H1 (cell line): ENCODE measurements around the gene TNNT1. TPM values are rescaled to one million over a fixed set of nuclear protein-coding genes. Genes with fewer than 3 reads are reported as not detected.

ENCODE experiments used
- CTCF ChIA-PET: fragments of 300-600 bp; sonication (Branson Sonifier 250); formaldehyde crosslinking; loops from one replicate; lab custom pipeline; 2021; ENCODE audit not compliant: partially characterized antibody; lab: Charles Lee
- POLR2A ChIA-PET: fragments of 300-600 bp; sonication (Branson Sonifier 250); formaldehyde crosslinking; loops from one replicate; lab custom pipeline; 2021; ENCODE audit warnings: inconsistent platforms; ENCODE audit not compliant: partially characterized antibody; lab: Charles Lee
- DNase-seq, 2 experiments: peaks; one replicate each; pipeline versions ENCODE4 v3.0.0 to v3.0.0-alpha.2; 2010 to 2022; ENCODE audit warnings: low spot score in 2 of 2, low read depth in 1 of 2, mixed read lengths in 1 of 2
- FAIRE-seq: peaks from 2 replicates; lab custom pipeline; 2011; peaks lifted over from hg19 to GRCh38; lab: Jason Lieb, UNC
- H2AFZ ChIP-seq: 2 replicates; pipeline ENCODE4 v1.8.1; 2012; ENCODE audit warnings: low read length, inconsistent platforms
- H2AK5ac ChIP-seq: 2 replicates; pipeline ENCODE4 v1.6.1; 2013; ENCODE audit warnings: low read depth, low read length
- H2BK120ac ChIP-seq: replicated peaks from 2 replicates; pipeline ENCODE3; 2013; ENCODE audit warnings: low read depth, low read length, inconsistent platforms
- H2BK12ac ChIP-seq: 2 replicates; pipeline ENCODE4 v1.6.1; 2013; ENCODE audit warnings: low read depth, low read length
- H2BK15ac ChIP-seq: 2 replicates; pipeline ENCODE4 v1.6.1; 2013; ENCODE audit warnings: low read length
- H2BK20ac ChIP-seq: 2 replicates; pipeline ENCODE4 v1.6.1; 2013; ENCODE audit warnings: low read length
- H2BK5ac ChIP-seq: 2 replicates; pipeline ENCODE4 v1.6.1; 2013; ENCODE audit warnings: low read depth, low read length
- H3K14ac ChIP-seq: 2 replicates; pipeline ENCODE4 v1.6.1; 2013; ENCODE audit warnings: inconsistent platforms; ENCODE audit not compliant: insufficient read length
- H3K18ac ChIP-seq: 2 replicates; pipeline ENCODE4 v1.6.1; 2013; ENCODE audit warnings: low read length; ENCODE audit errors: extremely low read depth
- H3K23ac ChIP-seq: 2 replicates; pipeline ENCODE4 v1.6.1; 2013; ENCODE audit warnings: inconsistent platforms; ENCODE audit not compliant: insufficient read length
- H3K23me2 ChIP-seq: 2 replicates; pipeline ENCODE4 v1.6.1; 2013; ENCODE audit warnings: low read depth, low read length
- H3K27ac ChIP-seq: 2 replicates; pipeline ENCODE4 v1.6.1; 2011; ENCODE audit warnings: low read depth, low read length, inconsistent platforms
- H3K27me3 ChIP-seq, 4 experiments: replicated peaks in 1 of 4; 1 replicate in 1 of 4; 2 replicates in 3 of 4; pipeline versions ENCODE4 v1.6.1 to v1.8.1; 2011 to 2013; ENCODE audit warnings: low read length in 3 of 4, mild to moderate bottlenecking in 3 of 4, inconsistent platforms in 2 of 4, mixed read lengths in 2 of 4, moderate library complexity in 1 of 4; ENCODE audit not compliant: control insufficient read depth in 3 of 4, insufficient read depth in 3 of 4; ENCODE audit errors: extremely low read depth in 1 of 4
- H3K36me3 ChIP-seq, 4 experiments: 2 replicates each; pipeline versions ENCODE4 v1.6.1 to v1.8.1; 2011 to 2013; ENCODE audit warnings: mild to moderate bottlenecking in 4 of 4, low read length in 3 of 4, moderate library complexity in 2 of 4, control low read depth in 1 of 4, inconsistent platforms in 1 of 4; ENCODE audit not compliant: insufficient read depth in 4 of 4, control insufficient read depth in 2 of 4
- H3K4ac ChIP-seq: replicated peaks from 2 replicates; pipeline ENCODE3; 2013; ENCODE audit warnings: low read length, low read depth, mixed read lengths, inconsistent platforms; ENCODE audit not compliant: insufficient read length
- H3K4me1 ChIP-seq, 4 experiments: replicated peaks in 1 of 4; 1 replicate in 1 of 4; 2 replicates in 3 of 4; pipeline versions ENCODE4 v1.6.1 to v1.8.1; 2011 to 2013; ENCODE audit warnings: low read length in 3 of 4, inconsistent platforms in 2 of 4, mixed read lengths in 1 of 4; ENCODE audit not compliant: insufficient read depth in 4 of 4, control insufficient read depth in 3 of 4
- H3K4me2 ChIP-seq, 2 experiments: 2 replicates each; pipeline versions ENCODE4 v1.6.1 to v1.8.1; 2011 to 2013; ENCODE audit warnings: low read depth in 2 of 2, low read length in 2 of 2, control low read depth in 1 of 2, inconsistent platforms in 1 of 2, mild to moderate bottlenecking in 1 of 2; ENCODE audit not compliant: insufficient read depth in 1 of 2
- H3K4me3 ChIP-seq, 4 experiments: fragments of 200-600, 300-600 bp in 1 of 4; sonication (generic), shearing (Covaris generic), sonication (Bioruptor Twin) in 1 of 4; 2 replicates each; pipeline versions ENCODE4 v1.5.1 to v1.8.1; 2011 to 2016; ENCODE audit warnings: low read length in 4 of 4, low read depth in 3 of 4, control low read depth in 2 of 4, inconsistent platforms in 2 of 4, mild to moderate bottlenecking in 2 of 4, mixed read lengths in 1 of 4, moderate library complexity in 1 of 4; ENCODE audit not compliant: insufficient read depth in 2 of 4; ENCODE audit errors: extremely low read depth in 1 of 4
- H3K56ac ChIP-seq: replicated peaks from 2 replicates; pipeline ENCODE3; 2013; ENCODE audit warnings: low read depth, mild to moderate bottlenecking, mixed read lengths, low read length, inconsistent platforms; ENCODE audit not compliant: insufficient read length
- H3K79me1 ChIP-seq: 2 replicates; pipeline ENCODE4 v1.6.1; 2013; ENCODE audit warnings: low read depth, low read length, control low read depth
- H3K79me2 ChIP-seq, 2 experiments: 2 replicates each; pipeline versions ENCODE4 v1.6.1 to v1.8.1; 2012 to 2013; ENCODE audit warnings: low read length in 2 of 2, mild to moderate bottlenecking in 2 of 2, inconsistent platforms in 1 of 2; ENCODE audit not compliant: insufficient read depth in 2 of 2, control insufficient read depth in 1 of 2
- H3K9ac ChIP-seq, 4 experiments: replicated peaks in 1 of 4; 1 replicate in 1 of 4; 2 replicates in 3 of 4; pipeline versions ENCODE4 v1.6.1 to v1.8.1; 2011 to 2013; ENCODE audit warnings: low read depth in 3 of 4, low read length in 3 of 4, control low read depth in 2 of 4, mild to moderate bottlenecking in 2 of 4, moderate library complexity in 2 of 4, inconsistent platforms in 1 of 4; ENCODE audit errors: extremely low read depth in 1 of 4
- H3K9me3 ChIP-seq, 2 experiments: 2 replicates each; pipeline versions ENCODE4 v1.6.1 to v1.8.1; 2012 to 2013; ENCODE audit warnings: mild to moderate bottlenecking in 2 of 2, moderate library complexity in 2 of 2, control low read depth in 1 of 2, inconsistent platforms in 1 of 2, low read depth in 1 of 2, low read length in 1 of 2, mixed read lengths in 1 of 2; ENCODE audit not compliant: insufficient read depth in 2 of 2
- H4K20me1 ChIP-seq, 2 experiments: replicated peaks in 1 of 2; 2 replicates each; pipeline versions ENCODE3 to v1.8.1; 2011 to 2013; ENCODE audit warnings: inconsistent platforms in 2 of 2, low read length in 2 of 2, mild to moderate bottlenecking in 1 of 2; ENCODE audit not compliant: insufficient read depth in 2 of 2, control insufficient read depth in 1 of 2
- H4K5ac ChIP-seq: 2 replicates; pipeline ENCODE4 v1.6.1; 2013; ENCODE audit warnings: low read length, low read depth, mixed read lengths, inconsistent platforms; ENCODE audit not compliant: insufficient read length
- H4K8ac ChIP-seq: 2 replicates; pipeline ENCODE4 v1.8.0; 2013; ENCODE audit warnings: mild to moderate bottlenecking, moderate library complexity, low read length, inconsistent platforms; ENCODE audit not compliant: insufficient read depth; ENCODE audit errors: extremely low read depth
- H4K91ac ChIP-seq: replicated peaks from 2 replicates; pipeline ENCODE3; 2013; ENCODE audit warnings: low read length, mixed read lengths, inconsistent platforms; ENCODE audit not compliant: insufficient read length
- SP1 ChIP-seq: IDR thresholded peaks from 2 replicates; pipeline ENCODE4 v1.6.1; 2011; ENCODE audit warnings: low read depth, low read length
- WGBS, 2 experiments: shearing (Covaris generic) in 1 of 2; methylation state at CpG; one replicate each; pipeline versions ENCODE4 v1.1.6 to v1.1.7; 2013 to 2015; ENCODE audit warnings: low lambda C conversion rate in 2 of 2, mixed read lengths in 2 of 2, inconsistent platforms in 1 of 2, low coverage in 1 of 2, missing lambda C conversion rate in 1 of 2; ENCODE audit not compliant: insufficient replicate concordance in 2 of 2, insufficient coverage in 1 of 2, insufficient read length in 1 of 2; ENCODE audit errors: extremely low coverage in 1 of 2, missing lambda C conversion rate in 1 of 2; 5-methylcytosine and 5-hydroxymethylcytosine counted together
- polyA plus RNA-seq, 7 experiments: library from polyadenylated mRNA; depleted of rRNA in 3 of 7; stranded (reverse) in 5 of 7; unstranded in 2 of 7; fragments of >200 nt in 5 of 7; fragments of 200-250 nt in 2 of 7; gene quantifications; 1 replicate in 5 of 7; 2 replicates in 1 of 7; 4 replicates in 1 of 7; pipeline versions ENCODE4 v1.2.1 to v1.2.3, GENCODE V29; 2011 to 2013; ENCODE audit warnings: missing spikeins in 2 of 7, mixed read lengths in 2 of 7
- total RNA-seq: library from RNA; stranded (reverse); fragmentation: NEBNext Ultra II Directional; extraction: Animal tissue kit (Norgen Biotek cat#: 25700); gene quantifications from 2 replicates; pipeline ENCODE4 v1.2.1, GENCODE V29; 2021
- TF ChIP-seq, protein P1 (sequence below): IDR thresholded peaks from 2 replicates; pipeline ENCODE4 v1.6.1; 2011; ENCODE audit warnings: low read length, improper control_type of control experiment

TNNT1 gene
- total and polyA plus RNA-seq, 2 of the 8 experiments (the other 6 are each of a cell fraction or from before 2014, with no cell fraction given) = 69.6 to 107 TPM

DNA sequence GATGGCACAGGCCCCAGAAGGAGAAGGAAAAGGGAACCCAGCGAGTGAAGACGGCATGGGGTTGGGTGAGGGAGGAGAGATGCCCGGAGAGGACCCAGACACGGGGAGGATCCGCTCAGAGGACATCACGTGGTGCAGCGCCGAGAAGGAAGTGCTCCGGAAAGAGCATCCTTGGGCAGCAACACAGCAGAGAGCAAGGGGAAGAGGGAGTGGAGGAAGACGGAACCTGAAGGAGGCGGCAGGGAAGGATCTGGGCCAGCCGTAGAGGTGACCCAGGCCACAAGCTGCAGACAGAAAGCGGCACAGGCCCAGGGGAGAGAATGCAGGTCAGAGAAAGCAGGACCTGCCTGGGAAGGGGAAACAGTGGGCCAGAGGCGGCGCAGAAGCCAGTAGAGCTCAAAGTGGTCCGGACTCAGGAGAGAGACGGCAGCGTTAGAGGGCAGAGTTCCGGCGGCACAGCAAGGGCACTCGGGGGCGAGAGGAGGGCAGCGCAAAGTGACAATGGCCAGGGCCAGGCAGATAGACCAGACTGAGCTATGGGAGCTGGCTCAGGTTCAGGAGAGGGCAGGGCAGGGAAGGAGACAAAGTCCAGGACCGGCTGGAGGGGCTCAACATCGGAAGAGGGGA lies 32.7 kb downstream of the TNNT1 start:
- H3K4me1 ChIP-seq = peaks cover 0 to 26% (median 17%) of the 10 kb centered on the region in 4 experiments; a peak in 5 of 7 replicates
- H4K91ac ChIP-seq = no peak overlapping the region
- no peak overlapping the region; the same call in 1 of the 2 replicates for H3K18ac ChIP-seq
- H4K20me1 ChIP-seq = peaks cover 20 to 25% of the 10 kb centered on the region in 2 experiments
- 0 out of 2 replicates have a peak overlapping the region, but pooled peaks have one; percentile 88 for H2BK15ac ChIP-seq
- H2BK12ac ChIP-seq = no peak overlapping the region
- no peak overlapping the region for H3K56ac ChIP-seq
- no peak overlapping the region for H3K27ac ChIP-seq
- H3K27me3 ChIP-seq = no peaks in the 10 kb centered on the region
- H3K36me3 ChIP-seq = peaks cover 0 to 4% (median 0%) of the 10 kb centered on the region in 4 experiments; a peak in 1 of 8 replicates
- peak overlapping the region; percentile 96 to 98 for H3K4me2 ChIP-seq
- peaks cover 32% of the 10 kb centered on the region for H3K79me1 ChIP-seq
- peaks cover 17% of the 10 kb centered on the region for H3K23me2 ChIP-seq
- no peak overlapping the region for H2BK20ac ChIP-seq
- no peak overlapping the region for H2BK120ac ChIP-seq
- no peak overlapping the region for H2AK5ac ChIP-seq
- ChIA-PET CTCF (interaction anchor here (0.9 to 3.7 kb wide), 10 partner anchors 10 to 49 kb away, joined by 3 to 15 read pairs (median 4); no protein-coding TSS in a partner anchor), POLR2A (interaction anchor here (0.9 to 6.4 kb wide), 9 partner anchors 10 to 335 kb away, joined by 3 to 72 read pairs (median 8); partner anchors contain the start of gene HSPBP1)
- peak in 1 of 2 experiments; percentile 59 for DNase-seq
- peak overlapping the region; percentile 36 for H3K23ac ChIP-seq
- no peak overlapping the region for H4K5ac ChIP-seq
- peak overlapping the region; percentile 83 to 92 (median 87) for H3K4me3 ChIP-seq
- H2AFZ ChIP-seq = no peak overlapping the region
- no peak overlapping the region for H3K4ac ChIP-seq
- no peak overlapping the region for H3K14ac ChIP-seq
- peak overlapping the region; percentile 56 to 93 (median 65) for H3K9ac ChIP-seq
- H4K8ac ChIP-seq = no peak overlapping the region; the same call in 1 of the 2 replicates
- no peak for TF ChIP-seq SP1
- TF ChIP-seq, protein P1, sequence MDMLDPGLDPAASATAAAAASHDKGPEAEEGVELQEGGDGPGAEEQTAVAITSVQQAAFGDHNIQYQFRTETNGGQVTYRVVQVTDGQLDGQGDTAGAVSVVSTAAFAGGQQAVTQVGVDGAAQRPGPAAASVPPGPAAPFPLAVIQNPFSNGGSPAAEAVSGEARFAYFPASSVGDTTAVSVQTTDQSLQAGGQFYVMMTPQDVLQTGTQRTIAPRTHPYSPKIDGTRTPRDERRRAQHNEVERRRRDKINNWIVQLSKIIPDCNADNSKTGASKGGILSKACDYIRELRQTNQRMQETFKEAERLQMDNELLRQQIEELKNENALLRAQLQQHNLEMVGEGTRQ = peak; percentile 78
- 16% methylated on average over 25 of the region's 25 CpGs; no CpG with 5 or more reads in 1 of the 2 experiments for WGBS, 2 experiments
- FAIRE-seq = no peak
- H3K9me3 ChIP-seq = no peaks in the 10 kb centered on the region
- no peak overlapping the region for H2BK5ac ChIP-seq
- peaks cover 0 to 33% of the 10 kb centered on the region in 2 experiments; a peak in 2 of 4 replicates for H3K79me2 ChIP-seq
